HG03060 (cell line): Measurements from ENCODE around the gene POLR2B.
"Not testable (repeated sequence)": the region's sequence is repeated elsewhere in the genome, so short reads cannot be mapped to it uniquely, and the experiment has no call there.

Experiments used
- ATAC-seq: cut with Tn5 transposase; IDR thresholded peaks from one replicate; pipeline ENCODE4 v1.9.1; 2021; ENCODE audit warnings: low read depth, moderate number of reproducible peaks; ENCODE audit not compliant: unreplicated experiment

POLR2B gene

GRCh38 chr4:56978750-56979303 is at the start of gene POLR2B:
TSS of gene POLR2B (plus strand) at chr4:56978896. CDS start at chr4:56978986, 90 bp downstream.
- peak; percentile 31 for ATAC-seq

- ATAC-seq, result no peak
These were observed 48.1 kb upstream of the POLR2B start for GRCh38 chr4:56930638-56931037.

GRCh38 chr4:56931924-56932323 is 46.8 kb upstream of the POLR2B start:
- no peak for ATAC-seq

GRCh38 chr4:56937262-56937661 is 41.4 kb upstream of the POLR2B start:
- ATAC-seq, result no peak

GRCh38 chr4:56939826-56940225 is 38.9 kb upstream of the POLR2B start:
- ATAC-seq, result not testable (repeated sequence)

- ATAC-seq, result no peak
These were observed 38.3 kb upstream of the POLR2B start for GRCh38 chr4:56940403-56940802.

- no peak for ATAC-seq
These were observed 37.7 kb upstream of the POLR2B start for GRCh38 chr4:56940971-56941370.

GRCh38 chr4:56941403-56941802 is 37.3 kb upstream of the POLR2B start:
- no peak for ATAC-seq

- ATAC-seq, result no peak
These were observed 24.8 kb upstream of the POLR2B start for GRCh38 chr4:56953680-56954520.

GRCh38 chr4:56958111-56958517 is 20.6 kb upstream of the POLR2B start:
- no peak for ATAC-seq

- ATAC-seq, result no peak
These were observed 19.6 kb upstream of the POLR2B start for GRCh38 chr4:56959100-56959499.

- ATAC-seq, result no peak
These were observed 17.6 kb upstream of the POLR2B start for GRCh38 chr4:56961107-56961500.

- no peak for ATAC-seq
These were observed 7.3 kb upstream of the POLR2B start for GRCh38 chr4:56971383-56971782.

GRCh38 chr4:56972389-56972788 is 6.3 kb upstream of the POLR2B start:
- ATAC-seq, result no peak

- no peak for ATAC-seq
These were observed 5.9 kb upstream of the POLR2B start for GRCh38 chr4:56972809-56973208.

- no peak for ATAC-seq
These were observed 5.4 kb upstream of the POLR2B start for GRCh38 chr4:56973336-56973735.

- ATAC-seq, result no peak
These were observed 2.3 kb upstream of the POLR2B start for GRCh38 chr4:56976283-56976836.

- no peak for ATAC-seq
These were observed 1.8 kb upstream of the POLR2B start for GRCh38 chr4:56976837-56977320.

- peak; percentile 85 for ATAC-seq
These were observed 1.2 kb upstream of the POLR2B start, which contains the start of gene NOA1 for GRCh38 chr4:56977321-56978012. TSS of gene NOA1 (minus strand) at chr4:56977606. CDS start at chr4:56977585, 21 bp downstream.

- no peak for ATAC-seq
These were observed 851 bp downstream of the POLR2B start for GRCh38 chr4:56979421-56980072.
